HL-60 (cell line): ENCODE data around the gene SLC9A1.
A peak's percentile ranks its signal among the peaks of the same experiment; 100 is the strongest.

Experiments used
- DNase-seq, 2 experiments: peaks; one replicate each; pipeline ENCODE4 v3.0.0-alpha.2; 2010 to 2020; ENCODE audit warnings: low read depth in 1 of 2, low spot score in 1 of 2
- H3K27ac ChIP-seq: fragments of 250-450 bp; sonication (Bioruptor Pico); replicated peaks from 2 replicates; pipeline ENCODE4 v1.5.1; 2020; ENCODE audit warnings: mild to moderate bottlenecking, moderate library complexity
- H3K27me3 ChIP-seq: fragments of 250-450 bp; sonication (Bioruptor Pico); 2 replicates; pipeline ENCODE4 v1.5.1; 2021; ENCODE audit warnings: mild to moderate bottlenecking, moderate library complexity; ENCODE audit not compliant: insufficient read depth, poor library complexity, severe bottlenecking
- H3K4me3 ChIP-seq: replicated peaks from 2 replicates; pipeline ENCODE4 v1.5.1; 2011; ENCODE audit warnings: mild to moderate bottlenecking, control low read depth, low read length; ENCODE audit not compliant: insufficient read depth
- GABPA ChIP-seq: IDR thresholded peaks from 2 replicates; pipeline ENCODE4 v1.6.1; 2012; ENCODE audit warnings: low read depth
- POLR2AphosphoS5 ChIP-seq: IDR thresholded peaks from 2 replicates; pipeline ENCODE4 v1.6.1; 2012; ENCODE audit warnings: low read depth
- SPI1 ChIP-seq: IDR thresholded peaks from 2 replicates; pipeline ENCODE4 v1.6.1; 2012; ENCODE audit warnings: low read depth, mild to moderate bottlenecking, borderline replicate concordance
- TF ChIP-seq, protein P1 (sequence below): IDR thresholded peaks from one replicate; pipeline ENCODE4 v1.5.1; 2011; ENCODE audit warnings: low read length, control low read depth, inconsistent platforms; ENCODE audit not compliant: insufficient read depth
- TF ChIP-seq, protein P2 (sequence below): IDR thresholded peaks from 2 replicates; pipeline ENCODE4 v1.6.1; 2012; ENCODE audit warnings: low read depth; ENCODE audit not compliant: insufficient replicate concordance

SLC9A1 gene

DNA sequence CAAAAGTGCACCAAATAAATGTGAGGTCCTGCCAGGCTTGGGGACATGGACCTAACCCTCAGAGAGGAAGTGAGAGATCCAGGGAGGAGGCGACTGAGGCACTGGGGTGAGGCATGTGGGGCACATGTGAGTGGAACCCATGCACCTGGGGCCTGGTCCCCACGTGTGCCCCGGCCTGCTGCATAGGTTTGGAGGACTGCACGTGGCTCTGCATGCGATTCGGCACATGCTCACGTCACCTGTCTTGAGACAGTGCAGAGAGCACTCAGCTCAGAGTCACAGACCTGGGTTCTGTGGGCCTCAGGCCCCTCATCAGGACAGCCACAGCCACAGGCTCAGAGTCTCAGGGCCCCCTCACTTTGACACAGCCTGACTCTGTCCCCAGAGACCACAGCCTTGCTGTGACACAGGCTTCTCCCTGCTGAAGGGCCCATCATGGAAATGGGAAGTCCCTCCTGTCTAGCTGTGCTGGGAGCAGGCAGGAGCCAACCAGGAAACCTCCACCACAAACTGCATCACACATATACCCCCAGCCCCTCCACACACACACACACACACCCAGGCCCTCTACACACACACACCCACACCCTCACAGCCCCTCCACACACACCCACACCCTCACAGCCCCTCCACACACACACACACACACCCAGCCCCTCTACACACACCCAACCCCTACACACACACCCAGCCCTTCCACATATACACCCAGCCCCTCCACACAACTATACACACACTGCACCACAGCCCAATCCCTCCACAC lies 48.2 kb downstream of the SLC9A1 start:
- no peaks in the 10 kb centered on the region for H3K27me3 ChIP-seq
- TF ChIP-seq, protein P1, sequence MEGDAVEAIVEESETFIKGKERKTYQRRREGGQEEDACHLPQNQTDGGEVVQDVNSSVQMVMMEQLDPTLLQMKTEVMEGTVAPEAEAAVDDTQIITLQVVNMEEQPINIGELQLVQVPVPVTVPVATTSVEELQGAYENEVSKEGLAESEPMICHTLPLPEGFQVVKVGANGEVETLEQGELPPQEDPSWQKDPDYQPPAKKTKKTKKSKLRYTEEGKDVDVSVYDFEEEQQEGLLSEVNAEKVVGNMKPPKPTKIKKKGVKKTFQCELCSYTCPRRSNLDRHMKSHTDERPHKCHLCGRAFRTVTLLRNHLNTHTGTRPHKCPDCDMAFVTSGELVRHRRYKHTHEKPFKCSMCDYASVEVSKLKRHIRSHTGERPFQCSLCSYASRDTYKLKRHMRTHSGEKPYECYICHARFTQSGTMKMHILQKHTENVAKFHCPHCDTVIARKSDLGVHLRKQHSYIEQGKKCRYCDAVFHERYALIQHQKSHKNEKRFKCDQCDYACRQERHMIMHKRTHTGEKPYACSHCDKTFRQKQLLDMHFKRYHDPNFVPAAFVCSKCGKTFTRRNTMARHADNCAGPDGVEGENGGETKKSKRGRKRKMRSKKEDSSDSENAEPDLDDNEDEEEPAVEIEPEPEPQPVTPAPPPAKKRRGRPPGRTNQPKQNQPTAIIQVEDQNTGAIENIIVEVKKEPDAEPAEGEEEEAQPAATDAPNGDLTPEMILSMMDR = no peak
- peak; percentile 62; the same call in 1 of the 2 replicates for TF ChIP-seq SPI1
- peak in 1 of 2 experiments; percentile 40 for DNase-seq
- no peak overlapping the region for H3K4me3 ChIP-seq
- peak overlapping the region; percentile 17 for H3K27ac ChIP-seq

- H3K27me3 ChIP-seq = no peaks in the 10 kb centered on the region
- H3K4me3 ChIP-seq = no peak overlapping the region
- no peak for DNase-seq
- TF ChIP-seq, protein P2, sequence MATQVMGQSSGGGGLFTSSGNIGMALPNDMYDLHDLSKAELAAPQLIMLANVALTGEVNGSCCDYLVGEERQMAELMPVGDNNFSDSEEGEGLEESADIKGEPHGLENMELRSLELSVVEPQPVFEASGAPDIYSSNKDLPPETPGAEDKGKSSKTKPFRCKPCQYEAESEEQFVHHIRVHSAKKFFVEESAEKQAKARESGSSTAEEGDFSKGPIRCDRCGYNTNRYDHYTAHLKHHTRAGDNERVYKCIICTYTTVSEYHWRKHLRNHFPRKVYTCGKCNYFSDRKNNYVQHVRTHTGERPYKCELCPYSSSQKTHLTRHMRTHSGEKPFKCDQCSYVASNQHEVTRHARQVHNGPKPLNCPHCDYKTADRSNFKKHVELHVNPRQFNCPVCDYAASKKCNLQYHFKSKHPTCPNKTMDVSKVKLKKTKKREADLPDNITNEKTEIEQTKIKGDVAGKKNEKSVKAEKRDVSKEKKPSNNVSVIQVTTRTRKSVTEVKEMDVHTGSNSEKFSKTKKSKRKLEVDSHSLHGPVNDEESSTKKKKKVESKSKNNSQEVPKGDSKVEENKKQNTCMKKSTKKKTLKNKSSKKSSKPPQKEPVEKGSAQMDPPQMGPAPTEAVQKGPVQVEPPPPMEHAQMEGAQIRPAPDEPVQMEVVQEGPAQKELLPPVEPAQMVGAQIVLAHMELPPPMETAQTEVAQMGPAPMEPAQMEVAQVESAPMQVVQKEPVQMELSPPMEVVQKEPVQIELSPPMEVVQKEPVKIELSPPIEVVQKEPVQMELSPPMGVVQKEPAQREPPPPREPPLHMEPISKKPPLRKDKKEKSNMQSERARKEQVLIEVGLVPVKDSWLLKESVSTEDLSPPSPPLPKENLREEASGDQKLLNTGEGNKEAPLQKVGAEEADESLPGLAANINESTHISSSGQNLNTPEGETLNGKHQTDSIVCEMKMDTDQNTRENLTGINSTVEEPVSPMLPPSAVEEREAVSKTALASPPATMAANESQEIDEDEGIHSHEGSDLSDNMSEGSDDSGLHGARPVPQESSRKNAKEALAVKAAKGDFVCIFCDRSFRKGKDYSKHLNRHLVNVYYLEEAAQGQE = no peak
- TF ChIP-seq GABPA (no peak), SPI1 (no peak), POLR2AphosphoS5 (no peak)
- TF ChIP-seq, protein P1 = no peak
- H3K27ac ChIP-seq = no peak overlapping the region
These were observed 49.9 kb downstream of the SLC9A1 start for GRCh38 chr1:27105018-27105417.

GRCh38 chr1:27103498-27103897 lies 51.4 kb downstream of the SLC9A1 start:
- H3K27ac ChIP-seq = no peak overlapping the region
- TF ChIP-seq GABPA (no peak), POLR2AphosphoS5 (no peak), SPI1 (no peak)
- TF ChIP-seq, protein P1 = no peak
- TF ChIP-seq, protein P2 = no peak

More at GRCh38 chr1:27103498-27103897, 51.4 kb downstream of the SLC9A1 start:
- H3K4me3 ChIP-seq = no peak overlapping the region
- H3K27me3 ChIP-seq = no peaks in the 10 kb centered on the region
- no peak for DNase-seq
